Rectal smooth muscle tissue (tissue), 1 donor: ENCODE results near the gene FDPS.

Source experiments
- H3K27ac ChIP-seq: one replicate; pipeline ENCODE4 v1.7.0; 2013; ENCODE audit warnings: low read depth, low read length, inconsistent platforms
- H3K27me3 ChIP-seq: one replicate; pipeline ENCODE4 v1.7.0; 2013; ENCODE audit warnings: low read length; ENCODE audit not compliant: control insufficient read depth, insufficient read depth
- H3K36me3 ChIP-seq: one replicate; pipeline ENCODE4 v1.7.0; 2013; ENCODE audit warnings: low read length; ENCODE audit not compliant: control insufficient read depth, insufficient read depth
- H3K4me1 ChIP-seq: one replicate; pipeline ENCODE4 v1.7.0; 2013; ENCODE audit warnings: low read length; ENCODE audit not compliant: control insufficient read depth, insufficient read depth
- H3K4me3 ChIP-seq: one replicate; pipeline ENCODE4 v1.7.0; 2013; ENCODE audit warnings: low read length
- H3K9ac ChIP-seq: one replicate; pipeline ENCODE4 v1.7.0; 2013; ENCODE audit warnings: low read length

Gene FDPS

GRCh38 chr1:155308493-155309422, at the start of gene FDPS:
FDPS (plus strand) TSS chr1:155308866; CDS start chr1:155309790, 924 bp downstream.
- peak within 1 kb of the TSS; percentile 99 for H3K4me3 ChIP-seq
- H3K36me3 ChIP-seq: peaks cover 4% of the 10 kb centered on the region
- peak within 1 kb of the TSS; percentile 91 for H3K27ac ChIP-seq
- no peaks in the 10 kb centered on the region for H3K4me1 ChIP-seq
- H3K9ac ChIP-seq: peak within 1 kb of the TSS; percentile 99
- H3K27me3 ChIP-seq: no peaks in the 10 kb centered on the region

- no peak overlapping the region for H3K27ac ChIP-seq
- H3K9ac ChIP-seq: no peak overlapping the region
Measured at GRCh38 chr1:155260276-155260675, 48.4 kb upstream of the FDPS start.

GRCh38 chr1:155261493-155261851, 47.2 kb upstream of the FDPS start:
- Histone ChIP-seq H3K4me1 (peaks cover 8% of the 10 kb centered on the region), H3K36me3 (peaks cover 22% of the 10 kb centered on the region), H3K27me3 (no peaks in the 10 kb centered on the region), H3K27ac (peak overlapping the region; percentile 77), H3K9ac (peak overlapping the region; percentile 74), H3K4me3 (peak overlapping the region; percentile 98)

More at GRCh38 chr1:155260276-155260675, 48.4 kb upstream of the FDPS start:
- H3K27me3 ChIP-seq: no peaks in the 10 kb centered on the region
- peaks cover 12% of the 10 kb centered on the region for H3K4me1 ChIP-seq
- H3K36me3 ChIP-seq: peaks cover 12% of the 10 kb centered on the region
- no peak overlapping the region for H3K4me3 ChIP-seq

GRCh38 chr1:155261852-155262673, 46.6 kb upstream of the FDPS start, which contains the start of gene SCAMP3:
SCAMP3 (minus strand) TSS chr1:155262360; CDS start chr1:155262151, 209 bp downstream.
- Histone ChIP-seq H3K27me3 (no peaks in the 10 kb centered on the region), H3K36me3 (peaks cover 27% of the 10 kb centered on the region), H3K4me3 (peak within 1 kb of the TSS; percentile 98), H3K27ac (peak within 1 kb of the TSS; percentile 77), H3K4me1 (peaks cover 8% of the 10 kb centered on the region), H3K9ac (peak within 1 kb of the TSS; percentile 74)

- Histone ChIP-seq H3K9ac (no peak overlapping the region), H3K4me3 (no peak overlapping the region), H3K27ac (no peak overlapping the region), H3K36me3 (peaks cover 32% of the 10 kb centered on the region), H3K27me3 (no peaks in the 10 kb centered on the region), H3K4me1 (peaks cover 8% of the 10 kb centered on the region)
Measured at GRCh38 chr1:155263067-155263466, 45.6 kb upstream of the FDPS start.

GRCh38 chr1:155266553-155266952, 42.1 kb upstream of the FDPS start:
- Histone ChIP-seq H3K4me3 (no peak overlapping the region), H3K4me1 (peaks cover 2% of the 10 kb centered on the region), H3K27ac (no peak overlapping the region), H3K36me3 (peaks cover 48% of the 10 kb centered on the region), H3K9ac (no peak overlapping the region), H3K27me3 (no peaks in the 10 kb centered on the region)

GRCh38 chr1:155267373-155267772, 41.3 kb upstream of the FDPS start:
- Histone ChIP-seq H3K9ac (no peak overlapping the region), H3K36me3 (peaks cover 48% of the 10 kb centered on the region), H3K27ac (no peak overlapping the region), H3K4me3 (no peak overlapping the region), H3K4me1 (peaks cover 3% of the 10 kb centered on the region), H3K27me3 (no peaks in the 10 kb centered on the region)

- no peak overlapping the region for H3K27ac ChIP-seq
- no peaks in the 10 kb centered on the region for H3K27me3 ChIP-seq
- peaks cover 47% of the 10 kb centered on the region for H3K36me3 ChIP-seq
- no peak overlapping the region for H3K9ac ChIP-seq
- no peak overlapping the region for H3K4me3 ChIP-seq
- H3K4me1 ChIP-seq: peaks cover 7% of the 10 kb centered on the region
Measured at GRCh38 chr1:155268630-155269029, 40.0 kb upstream of the FDPS start.

GRCh38 chr1:155269381-155269780, 39.3 kb upstream of the FDPS start:
- Histone ChIP-seq H3K27ac (no peak overlapping the region), H3K4me3 (no peak overlapping the region), H3K9ac (no peak overlapping the region), H3K27me3 (no peaks in the 10 kb centered on the region), H3K4me1 (peaks cover 9% of the 10 kb centered on the region), H3K36me3 (peaks cover 40% of the 10 kb centered on the region)

- H3K27me3 ChIP-seq: no peaks in the 10 kb centered on the region
Measured at GRCh38 chr1:155272466-155273342, 36.0 kb upstream of the FDPS start.

GRCh38 chr1:155273343-155274245, 35.1 kb upstream of the FDPS start, which contains the start of gene CLK2:
CLK2 (minus strand) TSS chr1:155273504; CDS start chr1:155270977, 2,527 bp downstream.
- Histone ChIP-seq H3K36me3 (peaks cover 12% of the 10 kb centered on the region), H3K27ac (peak within 1 kb of the TSS; percentile 86), H3K4me3 (peak within 1 kb of the TSS; percentile 62), H3K9ac (peak within 1 kb of the TSS; percentile 67), H3K27me3 (no peaks in the 10 kb centered on the region), H3K4me1 (peaks cover 13% of the 10 kb centered on the region)

More at GRCh38 chr1:155272466-155273342, 36.0 kb upstream of the FDPS start:
- Histone ChIP-seq H3K4me1 (peaks cover 13% of the 10 kb centered on the region), H3K27ac (peak overlapping the region; percentile 86), H3K9ac (peak overlapping the region; percentile 2), H3K36me3 (peaks cover 20% of the 10 kb centered on the region), H3K4me3 (peak overlapping the region; percentile 62)
